HepG2 (cell line): ENCODE results near the gene SLC1A3.

Experiments used
- CTCF ChIP-seq: sonication (generic); formaldehyde crosslinking; IDR thresholded peaks from 2 replicates; pipeline ENCODE4 v1.5.0; 2020; ENCODE audit warnings: mild to moderate bottlenecking, missing genetic modification reagents, moderate library complexity
- EP300 ChIP-seq, 3 experiments: sonication (generic) in 1 of 3; formaldehyde crosslinking in 1 of 3; IDR thresholded peaks; 2 replicates each; pipeline versions ENCODE4 v1.5.1 to v1.6.1; 2011 to 2020; ENCODE audit warnings: low read depth in 2 of 3, low read length in 2 of 3, borderline replicate concordance in 1 of 3, improper control_type of control experiment in 1 of 3, mild to moderate bottlenecking in 1 of 3, missing genetic modification reagents in 1 of 3, moderate library complexity in 1 of 3
- RFX5 ChIP-seq: IDR thresholded peaks from 2 replicates; pipeline ENCODE4 v1.6.1; 2011; ENCODE audit warnings: low read depth, low read length, improper control_type of control experiment
- RNF2 ChIP-seq: fragments of 450-650 bp; conservative IDR thresholded peaks from 2 replicates; pipeline ENCODE4 v1.6.1; 2016; ENCODE audit warnings: low read depth
- TAF1 ChIP-seq: sonication (generic); formaldehyde crosslinking; IDR thresholded peaks from 2 replicates; pipeline ENCODE4 v1.4.0; 2020; ENCODE audit warnings: missing genetic modification reagents
- ZFP90 ChIP-seq: sonication (generic); formaldehyde crosslinking; IDR thresholded peaks from 2 replicates; pipeline ENCODE4 v1.8.0; 2022; ENCODE audit warnings: missing genetic modification reagents, mild to moderate bottlenecking, inconsistent platforms, borderline replicate concordance
- ZFP91 ChIP-seq: sonication (generic); formaldehyde crosslinking; IDR thresholded peaks from 2 replicates; pipeline ENCODE4 v1.9.0; 2022; ENCODE audit warnings: missing genetic modification reagents, mild to moderate bottlenecking, borderline replicate concordance
- ZNF770 ChIP-seq: sonication (generic); formaldehyde crosslinking; IDR thresholded peaks from 2 replicates; pipeline ENCODE4 v1.5.0; 2020; ENCODE audit warnings: mild to moderate bottlenecking, missing genetic modification reagents

- no peak for TF ChIP-seq ZFP91 (CRISPR knock-in tag)
- TF ChIP-seq TAF1 (CRISPR knock-in tag): no peak
- no peak for TF ChIP-seq ZNF770
- no peak for TF ChIP-seq ZFP90 (CRISPR knock-in tag)
- no peak for TF ChIP-seq CTCF
- no peak for TF ChIP-seq RNF2
- TF ChIP-seq EP300 (IDR thresholded peaks at IDR 0.05; ENCODE audit: low read depth in 2 of 2, low read length in 2 of 2): no peak
- TF ChIP-seq EP300 (CRISPR knock-in tag; IDR thresholded peaks at IDR 0.05; ENCODE audit: borderline replicate concordance): no peak
- TF ChIP-seq RFX5: no peak
These were observed 35.9 kb upstream of the SLC1A3 start for GRCh38 chr5:36570301-36571095.
